H1 (cell line): ENCODE measurements around the gene BSG. TPM values are rescaled to one million over a fixed set of nuclear protein-coding genes. Genes with fewer than 3 reads are reported as not detected.
"Not testable (repeated sequence)": the region's sequence is repeated elsewhere in the genome, so short reads cannot be mapped to it uniquely, and the experiment has no call there.

Experiments
- CTCF ChIA-PET: fragments of 300-600 bp; sonication (Branson Sonifier 250); formaldehyde crosslinking; loops from one replicate; lab custom pipeline; 2021; ENCODE audit not compliant: partially characterized antibody; lab: Charles Lee
- POLR2A ChIA-PET: fragments of 300-600 bp; sonication (Branson Sonifier 250); formaldehyde crosslinking; loops from one replicate; lab custom pipeline; 2021; ENCODE audit warnings: inconsistent platforms; ENCODE audit not compliant: partially characterized antibody; lab: Charles Lee
- DNase-seq, 2 experiments: peaks; one replicate each; pipeline versions ENCODE4 v3.0.0 to v3.0.0-alpha.2; 2010 to 2022; ENCODE audit warnings: low spot score in 2 of 2, low read depth in 1 of 2, mixed read lengths in 1 of 2
- FAIRE-seq: peaks from 2 replicates; lab custom pipeline; 2011; peaks lifted over from hg19 to GRCh38; lab: Jason Lieb, UNC
- H2AFZ ChIP-seq: 2 replicates; pipeline ENCODE4 v1.8.1; 2012; ENCODE audit warnings: low read length, inconsistent platforms
- H2AK5ac ChIP-seq: 2 replicates; pipeline ENCODE4 v1.6.1; 2013; ENCODE audit warnings: low read depth, low read length
- H2BK120ac ChIP-seq: replicated peaks from 2 replicates; pipeline ENCODE3; 2013; ENCODE audit warnings: low read depth, low read length, inconsistent platforms
- H2BK12ac ChIP-seq: 2 replicates; pipeline ENCODE4 v1.6.1; 2013; ENCODE audit warnings: low read depth, low read length
- H2BK15ac ChIP-seq: 2 replicates; pipeline ENCODE4 v1.6.1; 2013; ENCODE audit warnings: low read length
- H2BK20ac ChIP-seq: 2 replicates; pipeline ENCODE4 v1.6.1; 2013; ENCODE audit warnings: low read length
- H2BK5ac ChIP-seq: 2 replicates; pipeline ENCODE4 v1.6.1; 2013; ENCODE audit warnings: low read depth, low read length
- H3K14ac ChIP-seq: 2 replicates; pipeline ENCODE4 v1.6.1; 2013; ENCODE audit warnings: inconsistent platforms; ENCODE audit not compliant: insufficient read length
- H3K18ac ChIP-seq: 2 replicates; pipeline ENCODE4 v1.6.1; 2013; ENCODE audit warnings: low read length; ENCODE audit errors: extremely low read depth
- H3K23ac ChIP-seq: 2 replicates; pipeline ENCODE4 v1.6.1; 2013; ENCODE audit warnings: inconsistent platforms; ENCODE audit not compliant: insufficient read length
- H3K23me2 ChIP-seq: 2 replicates; pipeline ENCODE4 v1.6.1; 2013; ENCODE audit warnings: low read depth, low read length
- H3K27ac ChIP-seq: 2 replicates; pipeline ENCODE4 v1.6.1; 2011; ENCODE audit warnings: low read depth, low read length, inconsistent platforms
- H3K27me3 ChIP-seq, 4 experiments: replicated peaks in 1 of 4; 1 replicate in 1 of 4; 2 replicates in 3 of 4; pipeline versions ENCODE4 v1.6.1 to v1.8.1; 2011 to 2013; ENCODE audit warnings: low read length in 3 of 4, mild to moderate bottlenecking in 3 of 4, inconsistent platforms in 2 of 4, mixed read lengths in 2 of 4, moderate library complexity in 1 of 4; ENCODE audit not compliant: control insufficient read depth in 3 of 4, insufficient read depth in 3 of 4; ENCODE audit errors: extremely low read depth in 1 of 4
- H3K36me3 ChIP-seq, 4 experiments: 2 replicates each; pipeline versions ENCODE4 v1.6.1 to v1.8.1; 2011 to 2013; ENCODE audit warnings: mild to moderate bottlenecking in 4 of 4, low read length in 3 of 4, moderate library complexity in 2 of 4, control low read depth in 1 of 4, inconsistent platforms in 1 of 4; ENCODE audit not compliant: insufficient read depth in 4 of 4, control insufficient read depth in 2 of 4
- H3K4ac ChIP-seq: replicated peaks from 2 replicates; pipeline ENCODE3; 2013; ENCODE audit warnings: low read length, low read depth, mixed read lengths, inconsistent platforms; ENCODE audit not compliant: insufficient read length
- H3K4me1 ChIP-seq, 4 experiments: replicated peaks in 1 of 4; 1 replicate in 1 of 4; 2 replicates in 3 of 4; pipeline versions ENCODE4 v1.6.1 to v1.8.1; 2011 to 2013; ENCODE audit warnings: low read length in 3 of 4, inconsistent platforms in 2 of 4, mixed read lengths in 1 of 4; ENCODE audit not compliant: insufficient read depth in 4 of 4, control insufficient read depth in 3 of 4
- H3K4me2 ChIP-seq, 2 experiments: 2 replicates each; pipeline versions ENCODE4 v1.6.1 to v1.8.1; 2011 to 2013; ENCODE audit warnings: low read depth in 2 of 2, low read length in 2 of 2, control low read depth in 1 of 2, inconsistent platforms in 1 of 2, mild to moderate bottlenecking in 1 of 2; ENCODE audit not compliant: insufficient read depth in 1 of 2
- H3K4me3 ChIP-seq, 4 experiments: fragments of 200-600, 300-600 bp in 1 of 4; sonication (generic), shearing (Covaris generic), sonication (Bioruptor Twin) in 1 of 4; 2 replicates each; pipeline versions ENCODE4 v1.5.1 to v1.8.1; 2011 to 2016; ENCODE audit warnings: low read length in 4 of 4, low read depth in 3 of 4, control low read depth in 2 of 4, inconsistent platforms in 2 of 4, mild to moderate bottlenecking in 2 of 4, mixed read lengths in 1 of 4, moderate library complexity in 1 of 4; ENCODE audit not compliant: insufficient read depth in 2 of 4; ENCODE audit errors: extremely low read depth in 1 of 4
- H3K56ac ChIP-seq: replicated peaks from 2 replicates; pipeline ENCODE3; 2013; ENCODE audit warnings: low read depth, mild to moderate bottlenecking, mixed read lengths, low read length, inconsistent platforms; ENCODE audit not compliant: insufficient read length
- H3K79me1 ChIP-seq: 2 replicates; pipeline ENCODE4 v1.6.1; 2013; ENCODE audit warnings: low read depth, low read length, control low read depth
- H3K79me2 ChIP-seq, 2 experiments: 2 replicates each; pipeline versions ENCODE4 v1.6.1 to v1.8.1; 2012 to 2013; ENCODE audit warnings: low read length in 2 of 2, mild to moderate bottlenecking in 2 of 2, inconsistent platforms in 1 of 2; ENCODE audit not compliant: insufficient read depth in 2 of 2, control insufficient read depth in 1 of 2
- H3K9ac ChIP-seq, 4 experiments: replicated peaks in 1 of 4; 1 replicate in 1 of 4; 2 replicates in 3 of 4; pipeline versions ENCODE4 v1.6.1 to v1.8.1; 2011 to 2013; ENCODE audit warnings: low read depth in 3 of 4, low read length in 3 of 4, control low read depth in 2 of 4, mild to moderate bottlenecking in 2 of 4, moderate library complexity in 2 of 4, inconsistent platforms in 1 of 4; ENCODE audit errors: extremely low read depth in 1 of 4
- H3K9me3 ChIP-seq, 2 experiments: 2 replicates each; pipeline versions ENCODE4 v1.6.1 to v1.8.1; 2012 to 2013; ENCODE audit warnings: mild to moderate bottlenecking in 2 of 2, moderate library complexity in 2 of 2, control low read depth in 1 of 2, inconsistent platforms in 1 of 2, low read depth in 1 of 2, low read length in 1 of 2, mixed read lengths in 1 of 2; ENCODE audit not compliant: insufficient read depth in 2 of 2
- H4K20me1 ChIP-seq, 2 experiments: replicated peaks in 1 of 2; 2 replicates each; pipeline versions ENCODE3 to v1.8.1; 2011 to 2013; ENCODE audit warnings: inconsistent platforms in 2 of 2, low read length in 2 of 2, mild to moderate bottlenecking in 1 of 2; ENCODE audit not compliant: insufficient read depth in 2 of 2, control insufficient read depth in 1 of 2
- H4K5ac ChIP-seq: 2 replicates; pipeline ENCODE4 v1.6.1; 2013; ENCODE audit warnings: low read length, low read depth, mixed read lengths, inconsistent platforms; ENCODE audit not compliant: insufficient read length
- H4K8ac ChIP-seq: 2 replicates; pipeline ENCODE4 v1.8.0; 2013; ENCODE audit warnings: mild to moderate bottlenecking, moderate library complexity, low read length, inconsistent platforms; ENCODE audit not compliant: insufficient read depth; ENCODE audit errors: extremely low read depth
- H4K91ac ChIP-seq: replicated peaks from 2 replicates; pipeline ENCODE3; 2013; ENCODE audit warnings: low read length, mixed read lengths, inconsistent platforms; ENCODE audit not compliant: insufficient read length
- WGBS, 2 experiments: shearing (Covaris generic) in 1 of 2; methylation state at CpG; one replicate each; pipeline versions ENCODE4 v1.1.6 to v1.1.7; 2013 to 2015; ENCODE audit warnings: low lambda C conversion rate in 2 of 2, mixed read lengths in 2 of 2, inconsistent platforms in 1 of 2, low coverage in 1 of 2, missing lambda C conversion rate in 1 of 2; ENCODE audit not compliant: insufficient replicate concordance in 2 of 2, insufficient coverage in 1 of 2, insufficient read length in 1 of 2; ENCODE audit errors: extremely low coverage in 1 of 2, missing lambda C conversion rate in 1 of 2; 5-methylcytosine and 5-hydroxymethylcytosine counted together
- polyA plus RNA-seq, 7 experiments: library from polyadenylated mRNA; depleted of rRNA in 3 of 7; stranded (reverse) in 5 of 7; unstranded in 2 of 7; fragments of >200 nt in 5 of 7; fragments of 200-250 nt in 2 of 7; gene quantifications; 1 replicate in 5 of 7; 2 replicates in 1 of 7; 4 replicates in 1 of 7; pipeline versions ENCODE4 v1.2.1 to v1.2.3, GENCODE V29; 2011 to 2013; ENCODE audit warnings: missing spikeins in 2 of 7, mixed read lengths in 2 of 7
- total RNA-seq: library from RNA; stranded (reverse); fragmentation: NEBNext Ultra II Directional; extraction: Animal tissue kit (Norgen Biotek cat#: 25700); gene quantifications from 2 replicates; pipeline ENCODE4 v1.2.1, GENCODE V29; 2021

BSG gene
- total and polyA plus RNA-seq, 2 of the 8 experiments (the other 6 are each of a cell fraction or from before 2014, with no cell fraction given), result 726 to 1,055 TPM

GRCh38 chr19:629515-629914 is 57.1 kb downstream of the BSG start:
- not testable (repeated sequence) for H3K4me3 ChIP-seq, H3K23ac ChIP-seq, H4K20me1 ChIP-seq, H2BK5ac ChIP-seq, H2BK120ac ChIP-seq, H4K8ac ChIP-seq, H3K79me1 ChIP-seq, H2AFZ ChIP-seq, H3K4me2 ChIP-seq, H3K4ac ChIP-seq, H2BK20ac ChIP-seq, H3K23me2 ChIP-seq, H3K4me1 ChIP-seq, H3K27ac ChIP-seq, H2BK15ac ChIP-seq, H2AK5ac ChIP-seq, H3K18ac ChIP-seq, H2BK12ac ChIP-seq, H3K56ac ChIP-seq, H3K9me3 ChIP-seq, H3K27me3 ChIP-seq, H4K5ac ChIP-seq, H4K91ac ChIP-seq, FAIRE-seq, H3K14ac ChIP-seq, H3K9ac ChIP-seq, DNase-seq
- H3K79me2 ChIP-seq, result peaks cover 0 to 18% of the 10 kb centered on the region in 2 experiments; a peak in 1 of 4 replicates
- ChIA-PET CTCF (interaction anchor here (1.3 to 4.4 kb wide), 2 partner anchors 12 to 44 kb away, joined by 6 to 26 read pairs; no protein-coding TSS in a partner anchor), POLR2A (interaction anchor here (1.5 kb wide), 1 partner anchor 183 kb away, joined by 3 read pairs; no protein-coding TSS in a partner anchor)
- H3K36me3 ChIP-seq, result peaks cover 0 to 12% (median 7%) of the 10 kb centered on the region in 4 experiments; a peak in 6 of 8 replicates
- 92% methylated on average over 25 of the region's 25 CpGs; no CpG with 5 or more reads in 1 of the 2 experiments for WGBS, 2 experiments
